ENCODE data around the gene ZNF862. TPM values are rescaled to one million over a fixed set of nuclear protein-coding genes. Genes with fewer than 3 reads are reported as not detected.
A peak's percentile ranks its signal among the peaks of the same experiment; 100 is the strongest.

Gene ZNF862
- total RNA-seq, 2 experiments from 2014 or later = 31.4 to 32.5 TPM

GRCh38 chr7:149879766-149880637, 41.8 kb downstream of the ZNF862 start:
- H3K36me3 Mint-ChIP-seq (ENCODE audit: low read depth) = peaks cover 13% of the 10 kb centered on the region
- DNase-seq = no peak
- no peaks in the 10 kb centered on the region for H3K9me3 Mint-ChIP-seq
- H3K27ac Mint-ChIP-seq = no peak overlapping the region
- POLR2A ChIA-PET = no interaction called here
- H3K4me3 Mint-ChIP-seq = no peak overlapping the region
- no peaks in the 10 kb centered on the region for H3K27me3 Mint-ChIP-seq
- H3K4me1 Mint-ChIP-seq = peaks cover 31% of the 10 kb centered on the region
- CTCF ChIA-PET = no interaction called here

DNA sequence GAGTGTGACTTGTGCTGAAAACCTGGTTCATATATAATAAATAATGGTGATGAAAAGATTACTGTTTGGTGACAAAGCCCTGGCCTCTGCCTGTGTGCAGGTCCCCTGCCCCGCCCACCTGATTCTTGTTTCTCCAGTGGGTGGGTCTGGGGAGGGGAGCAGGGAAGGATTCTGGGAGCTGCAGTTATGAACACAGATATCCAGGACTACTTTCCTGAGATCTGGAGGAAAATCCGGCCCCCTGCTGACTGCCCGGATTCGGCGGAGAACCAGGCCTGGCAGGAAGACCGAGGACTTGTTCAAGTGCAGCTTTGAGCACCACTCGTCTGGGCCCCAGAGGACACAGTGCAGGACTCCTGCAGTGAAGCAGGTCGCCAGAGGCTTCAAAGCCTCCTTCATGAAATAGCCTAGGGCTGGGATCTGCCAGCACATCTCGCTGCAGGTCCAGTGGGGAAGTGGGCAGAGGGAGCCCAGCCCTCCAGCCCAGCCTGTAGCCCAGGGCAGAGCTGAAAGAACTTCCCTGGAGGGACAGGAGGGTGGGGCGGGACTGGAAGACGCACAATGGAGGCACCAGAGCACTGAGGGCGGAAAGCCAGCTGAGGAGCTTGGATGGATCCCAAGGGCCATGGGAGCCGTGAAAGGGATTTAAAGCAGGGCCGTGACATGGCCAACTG, 42.6 kb downstream of the ZNF862 start:
- ChIA-PET POLR2A (no interaction called here), CTCF (interaction anchor here (0.8 kb wide), 2 partner anchors 15 to 43 kb away, joined by 3 read pairs; partner anchors contain the start of gene ZNF862)
- Mint-ChIP-seq H3K9me3 (no peaks in the 10 kb centered on the region), H3K36me3 (ENCODE audit: low read depth) (peaks cover 8% of the 10 kb centered on the region), H3K4me3 (no peak overlapping the region), H3K27me3 (no peaks in the 10 kb centered on the region), H3K4me1 (peaks cover 23% of the 10 kb centered on the region), H3K27ac (no peak overlapping the region)
- DNase-seq = no peak

DNA sequence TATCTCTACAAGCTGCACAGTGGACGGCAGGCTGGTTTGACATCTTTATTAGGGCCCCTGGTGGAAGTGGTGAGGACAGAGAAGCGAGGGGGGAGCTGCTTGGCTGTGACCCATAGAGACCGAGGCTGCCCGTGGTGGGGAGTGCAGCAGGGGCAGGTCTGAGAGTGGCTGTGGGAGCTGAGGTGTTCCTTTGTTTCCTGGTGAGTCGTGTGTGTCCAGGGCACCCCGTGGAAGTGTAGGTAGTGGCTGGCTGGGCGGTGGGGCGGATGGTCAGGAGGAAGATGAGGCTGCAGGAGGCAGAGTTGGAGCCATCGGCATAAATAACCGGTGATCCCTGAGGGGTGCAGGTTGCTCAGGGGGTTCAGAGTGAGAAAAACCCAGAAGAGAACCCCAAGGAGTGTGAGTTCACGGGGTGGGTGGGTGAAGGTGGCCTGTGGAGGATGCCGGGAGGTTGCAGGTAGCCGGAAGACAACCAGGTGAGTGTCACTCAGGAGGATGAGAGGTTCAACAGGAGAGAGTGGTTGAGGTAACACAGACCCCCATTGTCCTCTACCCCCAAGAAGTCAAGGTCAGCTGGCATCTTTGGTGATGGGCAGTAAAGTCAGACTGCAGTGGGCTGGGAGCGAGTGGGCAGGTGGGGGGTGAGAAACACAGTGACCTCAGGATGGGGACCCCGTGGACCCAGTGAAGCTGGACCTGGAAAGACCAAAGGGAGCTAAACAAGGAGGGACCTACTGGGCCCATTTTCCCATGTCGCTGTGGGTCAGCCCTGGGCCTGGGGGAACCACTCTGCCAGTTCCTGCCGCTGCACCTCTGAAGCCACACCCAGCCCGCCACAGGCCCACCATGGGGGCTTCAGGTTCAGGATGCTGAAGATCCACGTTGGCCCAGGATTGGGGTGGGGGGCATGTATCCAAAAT, 43.4 kb downstream of the ZNF862 start:
- Mint-ChIP-seq H3K4me1 (peaks cover 20% of the 10 kb centered on the region), H3K4me3 (no peak overlapping the region), H3K27ac (no peak overlapping the region), H3K9me3 (no peaks in the 10 kb centered on the region), H3K36me3 (ENCODE audit: low read depth) (peaks cover 4% of the 10 kb centered on the region), H3K27me3 (no peaks in the 10 kb centered on the region)
- no peak for DNase-seq
- ChIA-PET CTCF (interaction anchor here (0.8 to 2.6 kb wide), 4 partner anchors 16 to 44 kb away, joined by 3 to 13 read pairs (median 5); partner anchors contain the start of gene ZNF862), POLR2A (interaction anchor here (1.4 to 2.1 kb wide), 3 partner anchors 10 to 42 kb away, joined by 8 read pairs; no protein-coding TSS in a partner anchor)

DNA sequence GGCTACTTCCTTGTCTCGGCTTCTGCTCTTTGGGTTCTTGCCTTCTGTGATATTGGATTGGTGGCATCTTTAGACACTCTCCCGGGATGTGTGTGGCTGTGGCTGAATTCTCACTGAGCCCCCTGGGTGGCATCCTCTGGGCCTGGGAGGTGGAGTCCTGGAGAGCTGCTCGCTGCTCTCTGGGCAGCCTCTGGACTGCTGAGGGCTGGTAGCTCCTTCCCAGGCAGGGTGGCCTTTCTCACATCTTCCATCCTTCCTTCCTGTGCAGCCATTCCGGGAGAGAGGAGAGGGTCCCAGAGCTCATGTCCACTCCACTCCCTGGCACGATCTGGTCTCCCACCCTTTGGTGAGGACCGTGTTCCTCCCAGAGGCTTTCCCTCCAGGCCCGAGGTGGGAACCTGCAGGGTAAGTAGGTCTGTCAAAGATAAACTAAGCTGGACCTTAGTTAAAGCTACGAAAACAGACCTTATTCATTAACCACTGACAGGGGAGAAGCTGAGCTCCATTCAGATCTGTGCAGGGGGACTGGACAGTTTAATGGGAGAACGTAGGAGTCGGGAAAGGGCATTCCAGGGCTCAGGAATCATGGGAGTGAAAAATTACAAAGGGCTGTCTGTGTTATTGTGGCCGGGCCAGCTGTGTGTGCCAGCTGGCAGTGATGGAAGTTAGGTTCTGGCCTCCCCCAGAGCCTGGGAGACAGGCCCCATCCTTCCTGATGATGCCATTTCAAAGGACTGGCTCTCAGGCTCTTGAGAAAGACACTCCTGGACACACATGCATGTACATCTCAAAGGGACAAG, 44.3 kb downstream of the ZNF862 start:
- POLR2A ChIA-PET = interaction anchor here (1.4 to 2.1 kb wide), 4 partner anchors 8 to 43 kb away, joined by 4 to 8 read pairs (median 8); partner anchors contain the start of gene ATP6V0E2
- CTCF ChIA-PET = interaction anchor here (1.4 to 2.7 kb wide), 5 partner anchors 7 to 43 kb away, joined by 6 to 17 read pairs (median 11); partner anchors contain the start of gene ZNF862
- Mint-ChIP-seq H3K36me3 (ENCODE audit: low read depth) (peaks cover 2% of the 10 kb centered on the region), H3K27me3 (no peaks in the 10 kb centered on the region), H3K27ac (peak overlapping the region; percentile 29), H3K4me3 (no peak overlapping the region), H3K4me1 (peaks cover 17% of the 10 kb centered on the region), H3K9me3 (no peaks in the 10 kb centered on the region)
- no peak for DNase-seq

- no peaks in the 10 kb centered on the region for H3K27me3 Mint-ChIP-seq
- CTCF ChIA-PET = interaction anchor here (0.9 to 2.7 kb wide), 7 partner anchors 8 to 162 kb away, joined by 3 to 17 read pairs (median 7); partner anchors contain the start of gene ZNF862
- H3K4me1 Mint-ChIP-seq = peaks cover 13% of the 10 kb centered on the region
- H3K27ac Mint-ChIP-seq = no peak overlapping the region
- POLR2A ChIA-PET = interaction anchor here (1.0 to 2.1 kb wide), 4 partner anchors 9 to 45 kb away, joined by 4 to 8 read pairs (median 6); partner anchors contain the start of genes ATP6V0E2 and ZNF862
- H3K36me3 Mint-ChIP-seq (ENCODE audit: low read depth) = peaks cover 2% of the 10 kb centered on the region
- H3K9me3 Mint-ChIP-seq = no peaks in the 10 kb centered on the region
- DNase-seq = no peak
- H3K4me3 Mint-ChIP-seq = no peak overlapping the region
Observed at GRCh38 chr7:149883048-149883438, 44.9 kb downstream of the ZNF862 start.

DNA sequence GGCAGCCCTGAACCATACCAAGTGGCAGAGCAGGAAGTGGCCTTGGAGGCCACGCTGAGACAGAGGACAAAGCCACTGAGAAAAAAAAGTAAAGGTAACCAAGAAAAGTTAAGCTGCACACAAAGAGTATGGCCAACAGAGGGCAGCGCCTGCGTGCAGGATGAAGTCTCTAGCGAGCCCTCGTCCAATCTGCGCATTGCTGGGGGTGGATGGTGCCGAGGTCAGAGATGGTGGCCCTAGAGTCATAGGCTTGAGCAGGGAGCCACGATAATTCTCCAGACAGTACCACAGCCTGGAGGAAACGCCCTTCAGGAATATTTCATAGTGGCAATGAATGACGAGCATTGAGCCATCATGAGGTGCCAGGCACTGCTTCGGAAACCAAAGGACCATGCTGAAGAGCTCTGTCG, 45.3 kb downstream of the ZNF862 start:
- peaks cover 2% of the 10 kb centered on the region for H3K36me3 Mint-ChIP-seq (ENCODE audit: low read depth)
- peaks cover 13% of the 10 kb centered on the region for H3K4me1 Mint-ChIP-seq
- ChIA-PET CTCF (interaction anchor here (0.9 to 2.7 kb wide), 7 partner anchors 8 to 161 kb away, joined by 3 to 17 read pairs (median 7); partner anchors contain the start of gene ZNF862), POLR2A (interaction anchor here (1.0 to 2.1 kb wide), 5 partner anchors 9 to 161 kb away, joined by 3 to 8 read pairs (median 4); partner anchors contain the start of genes ATP6V0E2 and ZNF862)
- no peak overlapping the region for H3K27ac Mint-ChIP-seq
- DNase-seq = peak; percentile 68
- no peaks in the 10 kb centered on the region for H3K9me3 Mint-ChIP-seq
- no peak overlapping the region for H3K4me3 Mint-ChIP-seq
- H3K27me3 Mint-ChIP-seq = no peaks in the 10 kb centered on the region

GRCh38 chr7:149884016-149884415, 45.8 kb downstream of the ZNF862 start:
- Mint-ChIP-seq H3K27me3 (no peaks in the 10 kb centered on the region), H3K36me3 (ENCODE audit: low read depth) (peaks cover 2% of the 10 kb centered on the region), H3K27ac (no peak overlapping the region), H3K4me3 (no peak overlapping the region), H3K4me1 (peaks cover 13% of the 10 kb centered on the region), H3K9me3 (no peaks in the 10 kb centered on the region)
- CTCF ChIA-PET = interaction anchor here (1.0 to 2.7 kb wide), 6 partner anchors 9 to 161 kb away, joined by 4 to 17 read pairs (median 9); partner anchors contain the start of gene ZNF862
- POLR2A ChIA-PET = interaction anchor here (1.0 to 1.7 kb wide), 4 partner anchors 10 to 161 kb away, joined by 3 to 4 read pairs (median 4); partner anchors contain the start of genes ATP6V0E2 and ZNF862
- DNase-seq = no peak

GRCh38 chr7:149884541-149884940, 46.4 kb downstream of the ZNF862 start:
- H3K36me3 Mint-ChIP-seq (ENCODE audit: low read depth) = peaks cover 2% of the 10 kb centered on the region
- DNase-seq = no peak
- CTCF ChIA-PET = interaction anchor here (2.6 to 2.7 kb wide), 2 partner anchors 13 to 20 kb away, joined by 7 to 17 read pairs; no protein-coding TSS in a partner anchor
- H3K27me3 Mint-ChIP-seq = no peaks in the 10 kb centered on the region
- no peaks in the 10 kb centered on the region for H3K9me3 Mint-ChIP-seq
- no peak overlapping the region for H3K27ac Mint-ChIP-seq
- H3K4me1 Mint-ChIP-seq = peaks cover 13% of the 10 kb centered on the region
- H3K4me3 Mint-ChIP-seq = no peak overlapping the region
- POLR2A ChIA-PET = interaction anchor here (1.1 to 1.3 kb wide), 2 partner anchors 15 to 160 kb away, joined by 3 read pairs; no protein-coding TSS in a partner anchor

GRCh38 chr7:149885191-149886017, 47.2 kb downstream of the ZNF862 start:
- no peak for DNase-seq
- peaks cover 2% of the 10 kb centered on the region for H3K36me3 Mint-ChIP-seq (ENCODE audit: low read depth)
- ChIA-PET POLR2A (interaction anchor here (1.3 kb wide), 1 partner anchor 15 kb away, joined by 3 read pairs; no protein-coding TSS in a partner anchor), CTCF (no interaction called here)
- no peaks in the 10 kb centered on the region for H3K9me3 Mint-ChIP-seq
- no peak overlapping the region for H3K27ac Mint-ChIP-seq
- peaks cover 13% of the 10 kb centered on the region for H3K4me1 Mint-ChIP-seq
- no peak overlapping the region for H3K4me3 Mint-ChIP-seq
- no peaks in the 10 kb centered on the region for H3K27me3 Mint-ChIP-seq

DNA sequence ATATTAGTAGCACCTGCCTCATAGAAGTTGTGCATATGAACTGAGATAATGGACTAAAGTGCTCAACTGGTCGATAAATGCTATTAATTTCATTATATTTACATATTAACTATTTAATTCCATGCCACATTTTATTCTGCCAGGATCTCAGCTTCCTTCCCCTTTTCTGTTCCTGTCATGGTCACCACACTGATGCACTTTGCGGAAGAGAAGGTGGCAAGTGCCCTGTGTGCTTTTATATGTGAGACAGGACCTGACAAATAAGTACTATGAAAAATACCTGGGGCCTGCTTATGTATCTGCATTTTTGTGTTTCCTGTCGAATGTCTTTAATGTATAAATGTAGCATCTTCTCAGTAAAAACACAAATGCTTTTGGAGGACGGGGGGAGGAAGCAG, 47.8 kb downstream of the ZNF862 start:
- Mint-ChIP-seq H3K4me3 (no peak overlapping the region), H3K27ac (no peak overlapping the region), H3K4me1 (peaks cover 13% of the 10 kb centered on the region), H3K9me3 (no peaks in the 10 kb centered on the region), H3K27me3 (no peaks in the 10 kb centered on the region), H3K36me3 (ENCODE audit: low read depth) (peaks cover 2% of the 10 kb centered on the region)
- POLR2A ChIA-PET = no interaction called here
- CTCF ChIA-PET = no interaction called here
- DNase-seq = no peak

DNA sequence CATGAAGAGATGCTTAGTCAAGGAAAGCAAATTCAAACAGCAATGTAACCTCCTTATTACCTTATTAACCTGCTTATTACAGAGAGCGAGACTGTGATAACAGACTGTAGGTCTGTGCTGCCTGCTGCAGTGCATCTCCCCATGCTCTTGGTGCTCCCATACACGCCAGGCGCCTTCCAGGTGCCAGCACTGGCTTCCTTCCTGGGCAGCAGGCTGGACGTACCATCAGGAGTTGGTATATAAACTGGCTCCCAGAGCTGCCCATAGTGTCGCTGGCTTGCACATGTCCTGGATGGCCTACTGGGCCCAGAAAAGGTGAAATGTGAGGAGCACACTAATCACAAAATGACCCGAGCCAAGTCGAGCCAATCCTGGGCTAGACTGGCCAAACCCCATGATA, 49.1 kb downstream of the ZNF862 start:
- CTCF ChIA-PET = no interaction called here
- Mint-ChIP-seq H3K4me1 (peaks cover 13% of the 10 kb centered on the region), H3K4me3 (no peak overlapping the region), H3K36me3 (ENCODE audit: low read depth) (peaks cover 2% of the 10 kb centered on the region), H3K9me3 (no peaks in the 10 kb centered on the region), H3K27me3 (no peaks in the 10 kb centered on the region), H3K27ac (no peak overlapping the region)
- POLR2A ChIA-PET = no interaction called here
- no peak for DNase-seq
